Breast epithelium (tissue), 4 donors: ENCODE measurements around the gene TMEM209. TPM values are rescaled to one million over a fixed set of nuclear protein-coding genes. Genes with fewer than 3 reads are reported as not detected.

ENCODE experiments used
- DNase-seq, 2 donors: peaks; one replicate each; pipeline ENCODE4 v3.0.0-alpha.2; 2019; ENCODE audit warnings: low spot score in 2 of 2
- H3K27ac ChIP-seq, 2 donors: fragments of 200-600 bp; sonication (generic) in 1 of 2; one replicate each; pipeline ENCODE4 v1.5.1; 2016 to 2019; ENCODE audit warnings: mild to moderate bottlenecking in 1 of 2
- H3K27me3 ChIP-seq, 2 donors: fragments of 200-600 bp; sonication (generic) in 1 of 2; one replicate each; pipeline versions ENCODE4 v1.5.1 to v1.6.0; 2017 to 2019; ENCODE audit warnings: control low read depth in 1 of 2, mild to moderate bottlenecking in 1 of 2
- H3K36me3 ChIP-seq: fragments of 200-600 bp; one replicate; pipeline ENCODE4 v1.5.1; 2019
- H3K4me1 ChIP-seq, 2 donors: fragments of 200-600 bp; sonication (generic); one replicate each; pipeline ENCODE4 v1.5.1; 2016 to 2019; ENCODE audit warnings: control low read depth in 1 of 2
- H3K4me3 ChIP-seq, 3 donors: fragments of 200-600 bp; sonication (generic); 1 replicate in 2 of 3; 2 replicates in 1 of 3; pipeline ENCODE4 v1.5.1; 2016 to 2019; ENCODE audit warnings: mild to moderate bottlenecking in 3 of 3, moderate library complexity in 2 of 3
- H3K9me3 ChIP-seq, 2 donors: fragments of 200-600 bp; sonication (generic) in 1 of 2; one replicate each; pipeline ENCODE4 v1.5.1; 2016 to 2019; ENCODE audit warnings: control low read depth in 1 of 2
- POLR2A ChIP-seq: fragments of 450-650 bp; IDR thresholded peaks from one replicate; pipeline ENCODE4 v1.6.1; 2016; ENCODE audit warnings: antibody characterized with exemption, mild to moderate bottlenecking, moderate library complexity
- POLR2AphosphoS5 ChIP-seq, 3 donors: sonication (generic); formaldehyde crosslinking; IDR thresholded peaks; one replicate each; pipeline ENCODE4 v1.6.1; 2017; ENCODE audit warnings: antibody characterized with exemption in 3 of 3
- intact Hi-C: fragments of 100-400 bp; cut with DNase I; formaldehyde crosslinking; loops from one replicate; pipeline ENCODE4 v1.15.1; 2023; ENCODE audit warnings: low total_unique reads
- total RNA-seq, 3 donors: library from RNA; depleted of rRNA; stranded (reverse); fragments of >200 nt; gene quantifications; one replicate each; pipeline ENCODE4 v1.1.0, GENCODE V29; 2016
- TF ChIP-seq, protein P1 (sequence below), 3 donors: fragments of 450-650 bp; IDR thresholded peaks; one replicate each; pipeline ENCODE4 v1.5.1; 2016 to 2017; ENCODE audit warnings: antibody characterized with exemption in 3 of 3, mild to moderate bottlenecking in 3 of 3, moderate library complexity in 3 of 3

TMEM209 gene
- total RNA-seq, 3 donors from 2014 or later, result 9.0 to 15.7 (median 13.8) TPM

DNA sequence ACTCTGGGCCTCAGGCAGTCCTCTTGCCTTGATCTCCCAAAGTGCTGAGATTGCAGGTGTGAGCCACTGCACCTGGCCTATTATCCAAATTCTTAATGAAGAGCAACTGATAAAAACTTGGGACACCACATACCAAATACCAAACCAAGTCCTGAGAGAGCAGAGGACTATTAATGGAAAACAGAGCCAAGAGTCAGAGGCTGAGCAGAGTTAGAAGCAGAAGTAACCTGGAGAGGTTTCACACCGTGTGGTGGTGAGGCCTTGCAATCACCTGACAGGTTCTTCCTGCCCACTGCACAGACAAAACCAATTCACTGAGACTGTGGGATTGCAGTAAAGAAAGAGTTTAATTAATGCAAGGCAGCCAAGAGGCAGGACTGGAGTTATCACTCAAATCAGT lies 18.4 kb upstream of the TMEM209 start:
- Histone ChIP-seq H3K4me3 (no peak overlapping the region), H3K36me3 (no peaks in the 10 kb centered on the region), H3K9me3 (no peaks in the 10 kb centered on the region), H3K4me1 (no peaks in the 10 kb centered on the region), H3K27ac (no peak overlapping the region), H3K27me3 (no peaks in the 10 kb centered on the region)
- intact Hi-C loops, result no loop called here
- DNase-seq, result no peak
- TF ChIP-seq, protein P1, sequence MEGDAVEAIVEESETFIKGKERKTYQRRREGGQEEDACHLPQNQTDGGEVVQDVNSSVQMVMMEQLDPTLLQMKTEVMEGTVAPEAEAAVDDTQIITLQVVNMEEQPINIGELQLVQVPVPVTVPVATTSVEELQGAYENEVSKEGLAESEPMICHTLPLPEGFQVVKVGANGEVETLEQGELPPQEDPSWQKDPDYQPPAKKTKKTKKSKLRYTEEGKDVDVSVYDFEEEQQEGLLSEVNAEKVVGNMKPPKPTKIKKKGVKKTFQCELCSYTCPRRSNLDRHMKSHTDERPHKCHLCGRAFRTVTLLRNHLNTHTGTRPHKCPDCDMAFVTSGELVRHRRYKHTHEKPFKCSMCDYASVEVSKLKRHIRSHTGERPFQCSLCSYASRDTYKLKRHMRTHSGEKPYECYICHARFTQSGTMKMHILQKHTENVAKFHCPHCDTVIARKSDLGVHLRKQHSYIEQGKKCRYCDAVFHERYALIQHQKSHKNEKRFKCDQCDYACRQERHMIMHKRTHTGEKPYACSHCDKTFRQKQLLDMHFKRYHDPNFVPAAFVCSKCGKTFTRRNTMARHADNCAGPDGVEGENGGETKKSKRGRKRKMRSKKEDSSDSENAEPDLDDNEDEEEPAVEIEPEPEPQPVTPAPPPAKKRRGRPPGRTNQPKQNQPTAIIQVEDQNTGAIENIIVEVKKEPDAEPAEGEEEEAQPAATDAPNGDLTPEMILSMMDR (IDR thresholded peaks at IDR 0.05), result no peak
- no peak for TF ChIP-seq POLR2A
- TF ChIP-seq POLR2AphosphoS5 (IDR thresholded peaks at IDR 0.05), result no peak

DNA sequence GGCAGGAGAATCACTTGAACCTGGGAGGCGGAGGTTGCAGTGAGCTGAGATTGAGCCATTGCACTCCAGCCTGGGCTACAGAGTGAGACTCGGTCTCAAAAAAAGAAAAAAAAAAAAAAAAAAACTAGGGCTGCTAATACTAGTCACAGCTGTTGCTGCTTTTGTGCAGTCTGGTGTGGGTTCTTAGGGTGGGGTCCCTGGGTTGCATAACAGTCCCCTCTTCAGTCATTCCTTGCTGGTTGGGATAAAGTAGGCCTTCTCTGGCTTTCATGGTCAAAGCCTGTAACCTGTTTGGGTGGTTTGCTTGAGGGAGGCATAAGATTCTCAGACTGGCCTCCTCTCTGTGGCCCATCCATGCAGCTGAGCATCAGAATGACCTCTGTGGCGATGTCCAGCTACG lies 16.5 kb upstream of the TMEM209 start:
- Histone ChIP-seq H3K9me3 (no peaks in the 10 kb centered on the region), H3K4me1 (no peaks in the 10 kb centered on the region), H3K27me3 (no peaks in the 10 kb centered on the region), H3K4me3 (no peak overlapping the region), H3K27ac (no peak overlapping the region), H3K36me3 (no peaks in the 10 kb centered on the region)
- no peak for DNase-seq
- intact Hi-C loops, result no loop called here
- TF ChIP-seq POLR2A (no peak), POLR2AphosphoS5 (IDR thresholded peaks at IDR 0.05) (no peak)
- TF ChIP-seq, protein P1 (IDR thresholded peaks at IDR 0.05), result no peak

DNA sequence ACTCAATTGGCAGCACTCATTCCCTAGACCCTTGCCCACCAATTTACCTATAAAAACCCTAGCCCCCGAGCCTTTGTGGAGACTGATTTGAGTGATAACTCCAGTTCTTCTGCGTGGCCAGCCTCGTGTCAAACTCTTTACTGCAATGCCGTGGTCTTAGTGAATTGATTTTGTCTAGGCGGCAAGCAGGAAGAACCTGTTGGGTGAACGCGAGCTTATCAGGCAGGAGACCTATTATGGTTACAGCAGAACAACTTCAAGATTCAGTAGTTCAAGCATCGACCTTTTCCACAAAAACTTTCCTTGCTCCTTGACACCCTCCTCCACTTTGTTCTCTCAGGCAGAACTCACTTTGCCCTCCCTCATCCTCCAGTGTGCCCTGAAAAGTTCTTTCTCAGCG lies 14.7 kb upstream of the TMEM209 start:
- H3K36me3 ChIP-seq, result no peaks in the 10 kb centered on the region
- no peaks in the 10 kb centered on the region for H3K27me3 ChIP-seq
- no peak overlapping the region for H3K27ac ChIP-seq
- H3K4me3 ChIP-seq, result no peak overlapping the region
- H3K9me3 ChIP-seq, result no peaks in the 10 kb centered on the region
- H3K4me1 ChIP-seq, result no peaks in the 10 kb centered on the region
- TF ChIP-seq POLR2AphosphoS5 (IDR thresholded peaks at IDR 0.05) (no peak), POLR2A (no peak)
- TF ChIP-seq, protein P1 (IDR thresholded peaks at IDR 0.05), result no peak
- DNase-seq, result no peak
- intact Hi-C loops, result no loop called here

DNA sequence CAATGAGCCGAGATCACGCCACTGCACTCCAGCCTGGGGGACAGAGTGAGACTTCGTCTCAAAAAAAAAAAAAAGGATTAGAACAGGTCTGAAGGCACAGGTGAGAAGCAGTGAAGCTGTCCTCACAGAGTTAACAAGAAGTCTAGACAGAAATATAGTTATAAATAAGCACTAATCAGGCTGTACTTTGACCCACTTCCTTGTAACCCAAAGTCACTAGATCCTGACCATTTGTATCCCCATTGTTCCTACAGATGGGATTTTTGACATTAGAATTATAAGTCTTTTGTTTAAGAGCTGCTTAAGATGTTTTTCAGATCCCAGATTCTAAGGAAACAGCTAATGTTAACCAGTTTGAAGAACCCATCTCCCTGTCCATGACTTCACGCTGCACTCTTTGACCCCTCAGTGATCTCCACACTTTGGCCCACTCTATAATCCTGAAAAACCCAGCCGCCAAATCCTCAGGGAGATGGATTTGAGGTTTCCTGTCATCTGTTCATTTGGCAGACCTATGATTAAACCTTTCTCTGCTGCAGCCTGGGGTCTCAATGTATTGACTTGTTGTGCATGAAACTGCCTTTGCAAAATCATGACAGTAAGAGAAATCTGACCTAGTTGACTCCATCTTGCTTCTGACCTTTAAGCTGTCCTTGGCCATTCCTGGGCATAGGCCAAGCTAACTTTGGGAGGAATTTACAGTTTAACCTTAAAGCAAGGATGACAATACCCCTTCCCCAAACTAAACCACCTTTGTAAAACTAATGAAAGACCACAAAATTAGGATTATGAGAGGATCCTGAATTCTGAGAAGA lies 13.8 kb upstream of the TMEM209 start:
- H3K4me3 ChIP-seq, result no peak overlapping the region
- DNase-seq, result no peak
- intact Hi-C loops, result no loop called here
- TF ChIP-seq, protein P1 (IDR thresholded peaks at IDR 0.05), result no peak
- TF ChIP-seq POLR2A (no peak), POLR2AphosphoS5 (IDR thresholded peaks at IDR 0.05) (no peak)
- H3K4me1 ChIP-seq, result no peaks in the 10 kb centered on the region
- no peak overlapping the region for H3K27ac ChIP-seq
- no peaks in the 10 kb centered on the region for H3K9me3 ChIP-seq
- H3K27me3 ChIP-seq, result no peaks in the 10 kb centered on the region
- no peaks in the 10 kb centered on the region for H3K36me3 ChIP-seq

DNA sequence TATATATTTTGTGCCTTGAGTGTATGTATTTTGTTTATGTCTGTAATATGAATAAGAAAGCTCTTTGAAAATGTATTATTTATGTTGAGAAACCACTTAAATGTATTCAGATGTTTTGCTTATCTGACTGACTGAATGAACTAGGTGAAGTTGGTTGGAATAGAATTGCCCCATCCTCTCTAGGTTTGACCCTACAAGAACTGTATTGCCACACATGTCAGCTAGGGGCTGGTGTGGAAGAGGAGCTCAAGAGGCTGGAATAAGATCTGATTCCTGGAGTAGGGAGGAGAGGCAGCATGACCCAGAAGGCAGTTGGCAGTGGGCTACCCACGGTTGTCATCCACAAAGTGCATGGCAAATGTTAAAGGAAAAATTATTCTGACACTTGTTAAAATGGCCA lies 11.5 kb upstream of the TMEM209 start:
- Histone ChIP-seq H3K9me3 (no peaks in the 10 kb centered on the region), H3K27me3 (no peaks in the 10 kb centered on the region), H3K27ac (no peak overlapping the region), H3K4me3 (no peak overlapping the region), H3K4me1 (no peaks in the 10 kb centered on the region), H3K36me3 (no peaks in the 10 kb centered on the region)
- intact Hi-C loops, result no loop called here
- no peak for DNase-seq
- TF ChIP-seq POLR2A (no peak), POLR2AphosphoS5 (IDR thresholded peaks at IDR 0.05) (no peak)
- TF ChIP-seq, protein P1 (IDR thresholded peaks at IDR 0.05), result no peak
